Measurements from ENCODE around the gene CCNB1IP1.

The CCNB1IP1 gene, protein sequence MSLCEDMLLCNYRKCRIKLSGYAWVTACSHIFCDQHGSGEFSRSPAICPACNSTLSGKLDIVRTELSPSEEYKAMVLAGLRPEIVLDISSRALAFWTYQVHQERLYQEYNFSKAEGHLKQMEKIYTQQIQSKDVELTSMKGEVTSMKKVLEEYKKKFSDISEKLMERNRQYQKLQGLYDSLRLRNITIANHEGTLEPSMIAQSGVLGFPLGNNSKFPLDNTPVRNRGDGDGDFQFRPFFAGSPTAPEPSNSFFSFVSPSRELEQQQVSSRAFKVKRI

DNA sequence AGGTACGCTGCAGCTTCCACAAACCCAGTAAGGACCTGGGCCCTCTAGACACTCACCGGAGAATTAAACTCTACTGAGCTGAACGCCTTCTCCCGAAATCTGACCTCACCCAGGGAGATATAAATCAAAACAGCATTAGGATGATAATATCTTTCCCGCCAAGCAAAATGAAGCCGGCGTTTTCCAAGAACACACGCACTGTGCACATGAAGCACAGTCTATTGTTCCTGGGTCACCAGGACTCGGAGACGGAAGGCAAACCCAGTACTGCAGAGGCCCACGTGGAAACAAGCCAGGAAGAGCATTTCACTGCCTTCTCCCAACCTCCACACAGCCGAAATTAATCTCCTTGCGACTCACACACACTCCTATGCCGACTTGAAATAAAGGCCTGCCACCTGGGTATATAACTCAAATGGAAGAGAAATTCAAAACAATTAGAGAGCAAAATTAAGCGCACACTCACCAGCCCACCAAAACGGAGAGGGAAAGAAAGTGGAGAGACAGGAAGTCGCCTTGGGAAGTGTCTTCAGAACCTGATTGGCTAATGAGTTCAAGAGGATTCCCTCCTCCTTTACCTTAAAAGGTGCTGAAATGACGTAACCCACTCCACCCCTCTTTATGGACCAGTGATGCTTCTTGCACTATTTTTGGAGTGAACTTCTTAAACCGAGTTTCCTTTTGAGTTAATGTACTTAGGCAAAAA lies at the start of gene CCNB1IP1:
CCNB1IP1 (minus strand) TSS at position 492 of the 706 bp plus-strand sequence. CDS start 16,756 bp downstream, outside the sequence.
- peak within 1 kb of the TSS; percentile 76 for H3K9ac ChIP-seq (ENCODE audit: low read depth, low read length, poor library complexity, severe bottlenecking)
- H3K79me2 ChIP-seq (ENCODE audit: insufficient read depth, low read length): peaks cover 49% of the 10 kb centered on the region
- TF ChIP-seq, protein P1, sequence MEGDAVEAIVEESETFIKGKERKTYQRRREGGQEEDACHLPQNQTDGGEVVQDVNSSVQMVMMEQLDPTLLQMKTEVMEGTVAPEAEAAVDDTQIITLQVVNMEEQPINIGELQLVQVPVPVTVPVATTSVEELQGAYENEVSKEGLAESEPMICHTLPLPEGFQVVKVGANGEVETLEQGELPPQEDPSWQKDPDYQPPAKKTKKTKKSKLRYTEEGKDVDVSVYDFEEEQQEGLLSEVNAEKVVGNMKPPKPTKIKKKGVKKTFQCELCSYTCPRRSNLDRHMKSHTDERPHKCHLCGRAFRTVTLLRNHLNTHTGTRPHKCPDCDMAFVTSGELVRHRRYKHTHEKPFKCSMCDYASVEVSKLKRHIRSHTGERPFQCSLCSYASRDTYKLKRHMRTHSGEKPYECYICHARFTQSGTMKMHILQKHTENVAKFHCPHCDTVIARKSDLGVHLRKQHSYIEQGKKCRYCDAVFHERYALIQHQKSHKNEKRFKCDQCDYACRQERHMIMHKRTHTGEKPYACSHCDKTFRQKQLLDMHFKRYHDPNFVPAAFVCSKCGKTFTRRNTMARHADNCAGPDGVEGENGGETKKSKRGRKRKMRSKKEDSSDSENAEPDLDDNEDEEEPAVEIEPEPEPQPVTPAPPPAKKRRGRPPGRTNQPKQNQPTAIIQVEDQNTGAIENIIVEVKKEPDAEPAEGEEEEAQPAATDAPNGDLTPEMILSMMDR (conservative IDR thresholded peaks at IDR 0.05; ENCODE audit: low read length): no peak
- TF ChIP-seq EZH2phosphoT487 (IDR thresholded peaks at IDR 0.05; ENCODE audit: borderline replicate concordance): no peak
- H2AFZ ChIP-seq (ENCODE audit: low read length): peak within 1 kb of the TSS; percentile 86
- no peaks in the 10 kb centered on the region for H3K9me2 ChIP-seq (replicated peaks; ENCODE audit: low read depth, low read length)
- H3K27me3 ChIP-seq (ENCODE audit: insufficient read depth, low read length, poor library complexity, severe bottlenecking): no peaks in the 10 kb centered on the region
- peaks cover 32% of the 10 kb centered on the region for H3K4me1 ChIP-seq (ENCODE audit: insufficient read depth, low read length, poor library complexity, severe bottlenecking)
- H4K20me1 ChIP-seq (ENCODE audit: insufficient read depth, low read length, poor library complexity, severe bottlenecking): peaks cover 32% of the 10 kb centered on the region
- no peaks in the 10 kb centered on the region for H3K36me3 ChIP-seq (ENCODE audit: insufficient read depth, low read length)
- H3K4me2 ChIP-seq (ENCODE audit: low read depth, low read length, poor library complexity, severe bottlenecking): peak within 1 kb of the TSS; percentile 88
- H3K4me3 ChIP-seq (ENCODE audit: low read length, poor library complexity, severe bottlenecking): peak within 1 kb of the TSS; percentile 87
- H3F3A ChIP-seq (ENCODE audit: low read depth): peaks cover 13% of the 10 kb centered on the region; the same call in 1 of the 2 replicates
- no peaks in the 10 kb centered on the region for H3K9me3 ChIP-seq (ENCODE audit: insufficient read depth, low read depth, low read length)

DNA sequence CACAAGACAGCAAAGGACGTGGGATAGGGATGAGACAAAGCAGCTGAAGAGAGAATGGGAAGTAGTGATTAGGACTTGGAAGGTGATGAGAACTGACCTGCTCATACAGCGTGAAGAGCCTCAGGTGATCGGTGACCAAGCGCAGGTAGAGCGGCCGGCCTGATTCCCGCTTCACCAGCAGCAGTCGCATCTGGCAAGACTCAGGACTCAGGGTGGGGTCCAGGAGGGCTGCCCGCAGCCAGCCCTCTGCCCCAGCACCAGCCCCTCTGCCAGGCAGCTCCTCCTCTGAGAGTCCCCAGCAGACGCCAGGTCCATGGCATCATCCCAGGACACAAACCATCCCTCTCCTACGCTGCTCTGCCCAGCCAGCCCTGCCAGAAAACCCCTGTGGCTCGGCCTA lies 49.4 kb upstream of the CCNB1IP1 start:
- Histone ChIP-seq H3K4me2 (ENCODE audit: low read depth, low read length, poor library complexity, severe bottlenecking) (no peak overlapping the region), H3K4me3 (ENCODE audit: low read length, poor library complexity, severe bottlenecking) (no peak overlapping the region), H3K9ac (ENCODE audit: low read depth, low read length, poor library complexity, severe bottlenecking) (no peak overlapping the region), H2AFZ (ENCODE audit: low read length) (no peak overlapping the region), H3F3A (ENCODE audit: low read depth) (no peaks in the 10 kb centered on the region), H4K20me1 (ENCODE audit: insufficient read depth, low read length, poor library complexity, severe bottlenecking) (no peaks in the 10 kb centered on the region), H3K36me3 (ENCODE audit: insufficient read depth, low read length) (peaks cover 91% of the 10 kb centered on the region; the same call in 1 of the 2 replicates), H3K4me1 (ENCODE audit: insufficient read depth, low read length, poor library complexity, severe bottlenecking) (no peaks in the 10 kb centered on the region), H3K27me3 (ENCODE audit: insufficient read depth, low read length, poor library complexity, severe bottlenecking) (no peaks in the 10 kb centered on the region), H3K9me3 (ENCODE audit: insufficient read depth, low read depth, low read length) (no peaks in the 10 kb centered on the region), H3K79me2 (ENCODE audit: insufficient read depth, low read length) (no peaks in the 10 kb centered on the region), H3K9me2 (replicated peaks; ENCODE audit: low read depth, low read length) (no peaks in the 10 kb centered on the region)
- TF ChIP-seq, protein P1 (conservative IDR thresholded peaks at IDR 0.05; ENCODE audit: low read length): no peak
- no peak for TF ChIP-seq EZH2phosphoT487 (IDR thresholded peaks at IDR 0.05; ENCODE audit: borderline replicate concordance)

DNA sequence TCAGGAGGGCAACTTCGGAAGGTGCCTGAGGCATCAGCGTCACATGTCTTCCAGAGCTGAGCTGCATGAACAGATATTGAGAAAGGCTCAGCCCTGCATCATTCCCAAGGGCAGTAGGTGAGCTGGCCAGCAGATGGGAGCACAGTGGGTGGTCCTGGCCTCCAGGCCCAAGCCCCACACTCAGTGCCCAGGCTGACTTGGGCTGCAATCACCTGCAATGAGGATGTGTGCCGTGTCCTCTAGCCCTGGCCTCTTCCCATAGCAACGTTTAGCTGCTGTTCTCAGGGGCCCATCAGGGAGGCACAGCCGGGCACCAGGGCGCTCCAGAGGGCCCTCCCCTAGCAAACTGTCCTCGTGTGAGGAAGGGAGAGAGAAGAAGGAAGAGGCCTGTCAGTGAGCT lies 48.3 kb upstream of the CCNB1IP1 start:
- no peaks in the 10 kb centered on the region for H3K27me3 ChIP-seq (ENCODE audit: insufficient read depth, low read length, poor library complexity, severe bottlenecking)
- H2AFZ ChIP-seq (ENCODE audit: low read length): no peak overlapping the region
- no peak overlapping the region for H3K9ac ChIP-seq (ENCODE audit: low read depth, low read length, poor library complexity, severe bottlenecking)
- H4K20me1 ChIP-seq (ENCODE audit: insufficient read depth, low read length, poor library complexity, severe bottlenecking): no peaks in the 10 kb centered on the region
- no peaks in the 10 kb centered on the region for H3K9me2 ChIP-seq (replicated peaks; ENCODE audit: low read depth, low read length)
- no peak overlapping the region for H3K4me2 ChIP-seq (ENCODE audit: low read depth, low read length, poor library complexity, severe bottlenecking)
- H3F3A ChIP-seq (ENCODE audit: low read depth): no peaks in the 10 kb centered on the region
- H3K36me3 ChIP-seq (ENCODE audit: insufficient read depth, low read length): peaks cover 95% of the 10 kb centered on the region; the same call in 1 of the 2 replicates
- no peaks in the 10 kb centered on the region for H3K4me1 ChIP-seq (ENCODE audit: insufficient read depth, low read length, poor library complexity, severe bottlenecking)
- H3K9me3 ChIP-seq (ENCODE audit: insufficient read depth, low read depth, low read length): no peaks in the 10 kb centered on the region
- H3K4me3 ChIP-seq (ENCODE audit: low read length, poor library complexity, severe bottlenecking): no peak overlapping the region
- no peaks in the 10 kb centered on the region for H3K79me2 ChIP-seq (ENCODE audit: insufficient read depth, low read length)
- TF ChIP-seq EZH2phosphoT487 (IDR thresholded peaks at IDR 0.05; ENCODE audit: borderline replicate concordance): no peak

All from Loucy (cell line).